IPS-11a (cell line): ENCODE measurements around the gene RIPOR3.
"Not testable (repeated sequence)": the region's sequence is repeated elsewhere in the genome, so short reads cannot be mapped to it uniquely, and the experiment has no call there.

Source experiments
- H3K4me3 ChIP-seq: one replicate; pipeline ENCODE4 v1.5.1; 2013; ENCODE audit warnings: low read depth, low read length, control low read depth

Gene RIPOR3

GRCh38 chr20:50611128-50611810 lies 80.1 kb downstream of the RIPOR3 start:
- no peak overlapping the region for H3K4me3 ChIP-seq

- H3K4me3 ChIP-seq = no peak overlapping the region
Observed at GRCh38 chr20:50610212-50610718, 81.1 kb downstream of the RIPOR3 start.

GRCh38 chr20:50609438-50609989 lies 81.8 kb downstream of the RIPOR3 start:
- no peak overlapping the region for H3K4me3 ChIP-seq

GRCh38 chr20:50608750-50609104 lies 82.6 kb downstream of the RIPOR3 start:
- no peak overlapping the region for H3K4me3 ChIP-seq

- H3K4me3 ChIP-seq = no peak overlapping the region
Observed at GRCh38 chr20:50607850-50608749, 83.2 kb downstream of the RIPOR3 start.

GRCh38 chr20:50607436-50607835 lies 83.9 kb downstream of the RIPOR3 start:
- no peak overlapping the region for H3K4me3 ChIP-seq

- H3K4me3 ChIP-seq = no peak overlapping the region
Observed at GRCh38 chr20:50605136-50605535, 86.2 kb downstream of the RIPOR3 start.

- H3K4me3 ChIP-seq = no peak overlapping the region
Observed at GRCh38 chr20:50604451-50604850, 86.9 kb downstream of the RIPOR3 start.

- H3K4me3 ChIP-seq = no peak overlapping the region
Observed at GRCh38 chr20:50602432-50603088, 88.8 kb downstream of the RIPOR3 start.

GRCh38 chr20:50601511-50602431 lies 89.6 kb downstream of the RIPOR3 start:
- H3K4me3 ChIP-seq = no peak overlapping the region

GRCh38 chr20:50600281-50600895 lies 91.0 kb downstream of the RIPOR3 start:
- no peak overlapping the region for H3K4me3 ChIP-seq

- not testable (repeated sequence) for H3K4me3 ChIP-seq
Observed at GRCh38 chr20:50598768-50599167, 92.6 kb downstream of the RIPOR3 start.

- no peak overlapping the region for H3K4me3 ChIP-seq
Observed at GRCh38 chr20:50598074-50598473, 93.3 kb downstream of the RIPOR3 start.

- H3K4me3 ChIP-seq = no peak overlapping the region
Observed at GRCh38 chr20:50597406-50597969, 93.9 kb downstream of the RIPOR3 start.

GRCh38 chr20:50596694-50597021 lies 94.7 kb downstream of the RIPOR3 start:
- no peak overlapping the region for H3K4me3 ChIP-seq

GRCh38 chr20:50595988-50596693 lies 95.2 kb downstream of the RIPOR3 start:
- H3K4me3 ChIP-seq = no peak overlapping the region

GRCh38 chr20:50595433-50595895 lies 95.9 kb downstream of the RIPOR3 start:
- H3K4me3 ChIP-seq = no peak overlapping the region

- H3K4me3 ChIP-seq = no peak overlapping the region
Observed at GRCh38 chr20:50594591-50595432, 96.5 kb downstream of the RIPOR3 start.
